Dermis microvascular lymphatic vessel endothelial cell (primary cell): ENCODE results near the gene BCAS1. TPM values are rescaled to one million over a fixed set of nuclear protein-coding genes. Genes with fewer than 3 reads are reported as not detected.

Experiments used
- DNase-seq, 2 donors: peaks; one replicate each; pipeline versions ENCODE4 v3.0.0 to v3.0.0-alpha.2; 2010; ENCODE audit warnings: low read depth in 2 of 2
- total RNA-seq: library from RNA; depleted of rRNA; stranded (reverse); fragments of >200 nt; gene quantifications from 2 replicates; pipeline ENCODE4 v1.2.1, GENCODE V29; 2014

The BCAS1 gene
- total RNA-seq, 1 donor from 2014 or later = not detected

GRCh38 chr20:53930651-53931504, 139.5 kb downstream of the BCAS1 start:
- no peak for DNase-seq

GRCh38 chr20:53929974-53930650, 140.3 kb downstream of the BCAS1 start:
- DNase-seq = no peak

GRCh38 chr20:53929399-53929798, 141.0 kb downstream of the BCAS1 start:
- DNase-seq = no peak

GRCh38 chr20:53927990-53928389, 142.4 kb downstream of the BCAS1 start:
- no peak for DNase-seq

- peak; percentile 91 to 97 for DNase-seq
Measured at GRCh38 chr20:53926428-53927028, 143.9 kb downstream of the BCAS1 start.

DNA sequence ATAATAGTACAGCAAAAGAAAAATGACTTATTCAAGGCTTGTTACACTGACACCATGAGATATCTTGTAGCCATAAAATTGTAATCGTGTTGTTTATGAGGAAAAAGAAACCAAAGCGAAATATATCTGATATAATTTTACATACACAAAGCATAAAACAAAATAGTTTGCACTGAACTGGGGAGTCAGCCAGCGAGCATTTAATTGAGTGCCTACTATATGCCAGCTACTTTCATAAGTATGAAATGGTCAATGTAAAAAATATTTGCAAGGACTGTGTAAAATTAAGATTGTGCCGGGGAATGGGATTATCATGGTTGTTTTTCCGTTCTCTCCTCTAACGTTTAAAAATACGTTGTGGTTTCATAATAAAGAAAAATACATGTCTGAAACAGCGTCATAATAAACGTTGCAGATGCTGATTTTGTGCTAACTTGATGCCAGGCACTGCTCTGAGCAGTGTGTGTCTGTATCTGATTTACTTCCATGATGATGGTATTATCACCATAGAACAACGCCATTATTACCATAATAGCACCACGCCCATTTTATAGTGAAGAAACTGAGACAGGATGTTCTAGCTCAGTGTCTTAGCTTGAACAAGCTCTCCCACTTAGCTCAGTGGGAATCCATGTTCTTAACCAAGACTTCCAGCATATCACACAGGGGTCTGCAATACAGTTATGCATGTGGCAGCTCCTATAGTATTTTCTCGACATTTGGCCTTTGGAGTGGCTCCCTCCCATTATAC, 144.6 kb downstream of the BCAS1 start:
- no peak for DNase-seq

GRCh38 chr20:53923566-53924369, 146.6 kb downstream of the BCAS1 start:
- no peak for DNase-seq

- DNase-seq = no peak
Measured at GRCh38 chr20:53922901-53923314, 147.5 kb downstream of the BCAS1 start.

- no peak for DNase-seq
Measured at GRCh38 chr20:53921443-53921973, 148.9 kb downstream of the BCAS1 start.

GRCh38 chr20:53920647-53921245, 149.6 kb downstream of the BCAS1 start:
- no peak for DNase-seq

DNA sequence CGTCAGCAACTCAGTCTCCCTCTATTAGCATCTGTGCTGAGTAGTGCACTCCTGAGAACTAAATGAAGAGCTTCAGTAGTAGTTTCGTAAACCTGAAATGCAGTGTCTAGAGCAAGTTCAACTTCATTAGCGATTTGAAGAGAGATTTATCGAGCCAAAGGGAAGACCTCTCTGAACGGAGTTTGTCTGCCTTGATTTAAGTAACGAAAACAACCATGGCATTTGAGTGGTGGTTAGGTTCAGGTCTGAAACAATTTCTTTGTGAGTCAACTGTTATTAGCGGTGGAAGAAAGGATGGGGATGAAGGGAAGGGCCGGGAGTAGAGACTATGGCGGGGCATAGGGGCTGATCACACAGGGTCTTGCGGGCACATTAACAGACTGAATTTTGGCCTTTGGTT, 150.5 kb downstream of the BCAS1 start:
- no peak for DNase-seq

- DNase-seq = no peak
Measured at GRCh38 chr20:53918949-53919361, 151.4 kb downstream of the BCAS1 start.

- no peak for DNase-seq
Measured at GRCh38 chr20:53918020-53918311, 152.4 kb downstream of the BCAS1 start.

- DNase-seq = peak in 1 of 2 donors; percentile 72
Measured at GRCh38 chr20:53917145-53918019, 153.0 kb downstream of the BCAS1 start.

GRCh38 chr20:53916173-53916512, 154.3 kb downstream of the BCAS1 start:
- DNase-seq = no peak

GRCh38 chr20:53915446-53916172, 154.8 kb downstream of the BCAS1 start:
- DNase-seq = peak; percentile 61 to 90

DNA sequence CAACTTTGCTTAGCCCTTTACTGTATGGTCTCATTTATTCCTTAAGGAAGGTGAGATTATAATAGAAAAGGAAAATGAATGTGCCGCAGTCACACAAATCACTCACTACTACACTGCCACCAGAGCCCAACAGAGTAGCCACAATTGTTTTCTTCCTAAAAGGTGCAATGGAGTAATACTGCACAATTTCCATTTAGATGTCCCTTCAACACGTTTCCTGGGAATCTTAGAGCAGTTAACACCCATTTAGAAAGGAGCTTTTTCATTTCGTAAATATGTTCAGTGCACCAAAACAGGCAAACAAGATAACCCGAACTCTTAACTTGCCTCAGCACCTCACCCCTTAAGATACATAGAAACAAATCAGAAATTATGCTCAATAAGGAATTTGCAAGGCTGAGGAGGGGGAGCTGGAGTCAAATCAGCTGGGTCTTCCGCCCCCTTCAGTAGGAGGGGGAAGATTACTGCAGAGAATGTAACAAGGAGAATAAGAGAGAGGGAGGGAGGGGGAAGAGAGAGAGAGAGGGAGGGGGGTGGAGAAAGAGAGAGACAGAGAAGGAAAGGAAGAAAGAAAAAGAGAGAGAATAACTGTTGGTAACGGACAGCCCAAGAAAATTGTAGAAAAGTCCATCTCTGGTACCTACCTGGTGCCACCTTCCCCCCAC, 155.5 kb downstream of the BCAS1 start:
- DNase-seq = no peak

DNA sequence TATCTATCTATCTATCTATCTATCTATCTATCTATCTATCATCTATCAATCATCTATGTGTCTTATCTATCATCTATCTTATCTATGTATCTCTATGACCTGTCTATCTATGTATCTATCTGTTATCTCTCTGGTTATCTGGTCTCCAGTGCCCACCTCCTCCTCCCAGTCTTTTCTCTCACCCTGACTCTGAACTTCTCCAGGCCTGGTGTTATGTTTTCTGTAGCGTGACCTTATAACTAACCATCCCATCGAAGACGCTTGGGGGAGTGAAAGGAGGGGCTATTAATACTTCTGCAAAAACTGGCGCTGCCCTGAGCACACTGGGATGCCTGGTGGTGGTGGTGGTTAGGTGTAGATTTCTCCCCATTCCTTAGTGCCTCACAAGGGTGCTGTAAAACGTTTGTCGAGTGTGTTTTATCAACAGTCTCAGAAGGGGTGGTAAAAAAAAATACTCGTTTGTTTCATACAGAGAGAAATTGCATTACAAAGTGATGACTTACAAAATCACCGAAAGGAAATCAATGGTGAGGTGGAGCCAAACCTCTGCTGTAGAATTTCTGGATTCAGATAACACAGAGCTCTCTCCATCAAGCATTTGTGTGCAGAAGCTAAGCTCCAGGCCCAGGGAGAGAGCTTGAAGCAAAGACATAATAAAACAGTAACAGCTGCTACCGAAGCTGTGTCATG, 156.2 kb downstream of the BCAS1 start:
- DNase-seq = no peak
